ENCODE measurements around the gene GGA1.

GGA1 gene

DNA sequence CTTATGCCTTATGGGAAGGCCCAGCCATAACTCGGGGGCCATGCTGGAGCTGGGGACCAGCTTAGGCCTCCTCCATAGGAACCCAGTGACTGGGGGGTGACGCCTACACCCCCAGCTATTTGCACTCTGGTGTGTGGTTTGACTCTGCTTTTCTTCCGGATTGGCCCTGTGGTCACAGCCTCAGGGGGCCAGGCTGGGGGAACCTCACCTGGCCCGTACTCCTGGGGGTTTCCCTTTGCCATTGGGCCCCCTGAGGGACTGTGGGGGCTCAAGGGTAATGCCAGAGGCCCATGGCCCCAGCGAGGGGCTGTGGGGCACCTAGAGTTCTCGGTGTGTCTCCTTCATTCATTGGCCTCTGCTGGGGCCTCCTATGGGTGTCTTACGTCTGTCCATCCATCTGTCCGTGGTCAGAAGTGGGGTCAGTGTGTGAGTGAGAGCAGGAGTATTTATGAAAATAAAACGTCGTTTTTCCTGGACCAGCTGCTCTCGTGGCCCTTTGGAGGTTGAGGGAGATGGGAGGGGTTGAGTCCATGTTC, 24.5 kb downstream of the GGA1 start:
- TF ChIP-seq, protein P1, sequence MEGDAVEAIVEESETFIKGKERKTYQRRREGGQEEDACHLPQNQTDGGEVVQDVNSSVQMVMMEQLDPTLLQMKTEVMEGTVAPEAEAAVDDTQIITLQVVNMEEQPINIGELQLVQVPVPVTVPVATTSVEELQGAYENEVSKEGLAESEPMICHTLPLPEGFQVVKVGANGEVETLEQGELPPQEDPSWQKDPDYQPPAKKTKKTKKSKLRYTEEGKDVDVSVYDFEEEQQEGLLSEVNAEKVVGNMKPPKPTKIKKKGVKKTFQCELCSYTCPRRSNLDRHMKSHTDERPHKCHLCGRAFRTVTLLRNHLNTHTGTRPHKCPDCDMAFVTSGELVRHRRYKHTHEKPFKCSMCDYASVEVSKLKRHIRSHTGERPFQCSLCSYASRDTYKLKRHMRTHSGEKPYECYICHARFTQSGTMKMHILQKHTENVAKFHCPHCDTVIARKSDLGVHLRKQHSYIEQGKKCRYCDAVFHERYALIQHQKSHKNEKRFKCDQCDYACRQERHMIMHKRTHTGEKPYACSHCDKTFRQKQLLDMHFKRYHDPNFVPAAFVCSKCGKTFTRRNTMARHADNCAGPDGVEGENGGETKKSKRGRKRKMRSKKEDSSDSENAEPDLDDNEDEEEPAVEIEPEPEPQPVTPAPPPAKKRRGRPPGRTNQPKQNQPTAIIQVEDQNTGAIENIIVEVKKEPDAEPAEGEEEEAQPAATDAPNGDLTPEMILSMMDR (conservative IDR thresholded peaks at IDR 0.05; ENCODE audit: low read depth, low read length) = no peak
- no peak for DNase-seq (ENCODE audit: low read depth)
- H3K4me3 ChIP-seq (ENCODE audit: low read depth, low read length) = no peak overlapping the region

DNA sequence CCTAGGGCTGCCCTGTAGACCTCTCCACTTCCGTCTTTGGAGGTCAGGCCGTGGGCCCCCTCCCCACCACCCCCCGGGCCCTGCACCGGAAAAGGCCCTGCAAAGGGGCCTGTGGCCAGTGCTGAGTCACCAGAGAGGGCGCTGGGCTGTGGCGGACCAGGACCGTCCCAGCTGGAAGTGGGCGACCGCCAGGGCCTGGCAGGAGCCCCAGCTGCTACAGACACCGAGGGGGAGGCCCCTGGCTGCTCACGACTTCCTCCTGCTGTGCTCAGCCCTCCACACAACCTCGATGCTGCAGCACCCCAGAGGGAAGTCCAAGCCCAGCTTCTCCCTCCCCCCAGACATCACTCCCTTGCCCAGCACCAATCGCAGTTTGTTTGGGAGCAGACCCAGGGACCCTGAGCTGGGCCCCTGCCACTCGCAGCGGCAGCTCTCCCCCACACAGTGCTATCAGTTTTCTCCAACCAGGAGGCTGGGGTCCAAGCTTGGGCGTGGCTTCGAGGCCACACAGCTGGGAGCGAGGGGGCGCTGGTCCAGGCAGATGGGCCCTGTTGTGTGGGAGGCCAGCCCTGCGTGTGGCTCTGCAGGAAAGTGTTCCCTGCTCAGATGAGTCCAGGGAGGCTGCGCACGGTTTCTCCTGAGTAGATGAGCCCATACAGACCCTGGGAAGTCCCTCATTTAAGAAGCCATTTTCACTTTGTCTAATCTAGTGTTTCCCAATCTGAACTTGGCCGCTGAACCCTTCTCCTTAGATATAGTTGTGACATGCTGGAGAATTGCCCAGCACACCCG, 25.2 kb downstream of the GGA1 start:
- H3K4me3 ChIP-seq (ENCODE audit: low read depth, low read length) = peak overlapping the region; percentile 20
- TF ChIP-seq, protein P1 (conservative IDR thresholded peaks at IDR 0.05; ENCODE audit: low read depth, low read length) = peak; percentile 31
- DNase-seq (ENCODE audit: low read depth) = peak; percentile 97

DNA sequence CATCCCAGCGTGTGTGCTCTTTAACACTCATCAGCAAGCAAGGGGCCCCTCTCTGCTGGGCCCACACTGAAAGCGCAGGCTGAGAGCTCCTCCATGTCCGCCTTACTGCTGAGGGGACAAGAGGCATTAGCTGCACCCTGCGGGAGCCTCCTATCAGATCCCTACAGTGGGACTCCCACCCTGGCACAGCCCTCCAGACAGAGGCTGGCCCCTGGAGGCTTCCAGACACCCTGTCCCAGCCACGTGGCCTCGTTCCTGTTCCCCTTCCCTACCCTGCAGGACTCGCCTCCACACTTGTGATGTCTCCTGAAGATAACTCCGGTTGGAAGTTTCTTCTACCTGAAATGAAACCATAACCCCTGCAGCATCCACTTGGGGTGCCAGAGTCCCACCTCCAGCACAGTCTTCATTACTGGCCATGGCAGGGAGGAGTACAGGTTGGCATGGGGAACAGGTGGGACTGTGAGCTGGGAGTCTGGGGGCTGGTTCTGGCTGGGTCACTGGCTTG, 25.8 kb downstream of the GGA1 start:
- peak overlapping the region; percentile 9 for H3K4me3 ChIP-seq (ENCODE audit: low read depth, low read length)
- TF ChIP-seq, protein P1 (conservative IDR thresholded peaks at IDR 0.05; ENCODE audit: low read depth, low read length) = peak; percentile 44
- no peak for DNase-seq (ENCODE audit: low read depth)

DNA sequence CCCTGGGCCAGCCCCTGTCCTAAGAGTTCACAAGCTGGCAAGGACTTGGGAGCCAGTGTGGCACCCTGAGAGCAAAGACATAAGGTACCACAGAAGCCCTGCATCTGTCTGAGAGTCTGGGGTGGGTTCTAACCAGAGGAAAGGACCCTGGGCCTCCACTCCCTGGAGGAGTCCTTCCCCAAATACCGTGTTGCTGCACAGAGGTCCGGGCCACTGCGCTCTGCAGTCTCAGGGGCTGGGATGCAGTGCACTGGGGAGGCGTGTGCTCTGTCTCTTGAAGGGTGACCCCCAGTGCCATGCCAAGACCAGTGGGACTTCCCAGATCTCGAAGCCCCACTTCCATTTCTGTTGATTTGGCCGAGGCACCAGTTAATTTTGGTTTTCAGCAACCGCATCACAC, 26.5 kb downstream of the GGA1 start:
- DNase-seq (ENCODE audit: low read depth) = no peak
- TF ChIP-seq, protein P1 (conservative IDR thresholded peaks at IDR 0.05; ENCODE audit: low read depth, low read length) = no peak
- no peak overlapping the region for H3K4me3 ChIP-seq (ENCODE audit: low read depth, low read length)

DNA sequence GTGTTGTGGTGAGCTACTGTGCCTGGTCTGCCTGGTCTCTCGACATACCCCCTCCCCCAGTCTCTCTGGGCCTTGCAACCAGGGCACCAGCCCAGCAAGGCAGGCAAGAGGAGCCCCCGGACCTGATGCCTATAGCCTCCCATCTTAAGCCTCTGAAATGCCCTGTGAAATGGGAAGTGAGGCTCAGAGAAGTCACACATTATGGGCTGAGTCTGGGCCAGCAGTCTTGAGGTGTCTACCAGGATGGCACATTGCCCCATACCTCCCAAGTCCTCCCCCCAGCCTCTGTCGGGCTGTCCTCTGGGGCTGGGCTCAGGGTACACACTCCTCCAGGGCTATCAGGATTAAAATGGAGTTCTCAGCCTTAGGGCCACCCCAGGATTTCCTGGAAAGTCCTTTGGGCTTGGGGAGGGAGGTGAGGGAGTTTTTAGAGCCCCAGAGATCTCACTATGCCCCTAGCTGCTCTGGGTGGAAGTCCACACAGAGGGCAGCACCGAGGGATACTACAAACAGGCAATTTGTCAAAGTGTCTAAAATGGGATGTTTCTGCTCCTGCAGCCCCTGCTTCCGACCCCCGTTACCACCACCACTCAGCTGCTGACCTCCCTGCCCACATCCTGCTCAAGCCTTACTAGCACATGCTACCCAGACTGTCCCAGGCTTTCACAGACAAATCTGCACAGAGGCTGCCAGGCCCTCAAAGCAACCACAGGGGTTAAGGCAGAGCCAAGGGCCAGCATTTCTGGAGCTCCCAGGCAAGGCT, 27.7 kb downstream of the GGA1 start:
- no peak overlapping the region for H3K4me3 ChIP-seq (ENCODE audit: low read depth, low read length)
- TF ChIP-seq, protein P1 (conservative IDR thresholded peaks at IDR 0.05; ENCODE audit: low read depth, low read length) = peak; percentile 64
- DNase-seq (ENCODE audit: low read depth) = peak; percentile 98

DNA sequence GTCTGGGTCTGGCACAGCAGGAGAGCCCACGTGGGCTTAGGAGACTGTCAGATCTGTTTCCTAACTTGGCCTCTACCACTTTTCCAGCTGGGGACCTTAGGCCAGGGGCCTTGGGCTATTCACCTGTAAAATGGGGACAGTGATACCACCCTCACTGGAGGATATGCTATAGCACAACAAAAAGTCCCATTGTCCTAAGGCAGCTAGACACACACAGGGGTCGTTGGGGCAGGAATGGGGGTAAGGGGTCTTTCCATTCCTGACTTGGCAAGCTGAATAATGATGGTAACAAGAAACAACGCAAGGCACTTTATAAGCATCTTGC, 28.3 kb downstream of the GGA1 start:
- H3K4me3 ChIP-seq (ENCODE audit: low read depth, low read length) = no peak overlapping the region
- no peak for DNase-seq (ENCODE audit: low read depth)
- TF ChIP-seq, protein P1 (conservative IDR thresholded peaks at IDR 0.05; ENCODE audit: low read depth, low read length) = no peak

Measured in choroid plexus epithelial cell (primary cell).